ENCODE measurements around the gene RPL29. TPM values are rescaled to one million over a fixed set of nuclear protein-coding genes. Genes with fewer than 3 reads are reported as not detected.

RPL29 gene
- total and polyA plus RNA-seq, 2 donors (not counting 3 experiments of a cell fraction or from before 2014, with no cell fraction given) = 1,236 to 2,177 TPM

- DNase-seq (ENCODE audit: low read depth, low spot score) = no peak
- CTCF ChIA-PET = interaction anchor here (1.6 kb wide), 1 partner anchor 28 kb away, joined by 9 read pairs; the partner anchor contains the start of genes PARP3 and RRP9
- no peak overlapping the region for H3K27ac ChIP-seq (ENCODE audit: insufficient read depth, low read depth, low read length)
- no peak for FAIRE-seq
- H3K36me3 ChIP-seq (ENCODE audit: control insufficient read depth in 2 of 2, extremely low read depth in 1 of 2, insufficient read depth in 2 of 2, low read length in 2 of 2) = no peaks in the 10 kb centered on the region
- H4K20me1 ChIP-seq (replicated peaks; ENCODE audit: control insufficient read depth, extremely low read depth, insufficient read depth, low read length) = no peaks in the 10 kb centered on the region
- H3K4me3 ChIP-seq (replicated peaks in 1 of 3; ENCODE audit: insufficient read depth in 1 of 3, low read depth in 1 of 3, low read length in 3 of 3) = no peak overlapping the region
- no peaks in the 10 kb centered on the region for H3K9me3 ChIP-seq (replicated peaks; ENCODE audit: control insufficient read depth, insufficient read depth, low read length)
- H3K9me1 ChIP-seq (replicated peaks; ENCODE audit: control insufficient read depth, extremely low read depth, insufficient read depth, low read length) = no peaks in the 10 kb centered on the region
- H2AFZ ChIP-seq (ENCODE audit: low read depth, low read length) = no peak overlapping the region
- dilution Hi-C loops (cut with MboI; ENCODE audit: extremely low pct_ligation_motif_present, low sequenced_read_pairs) = no loop called here
- no peaks in the 10 kb centered on the region for H3K79me2 ChIP-seq (ENCODE audit: control insufficient read depth, insufficient read depth, low read length)
- intact Hi-C loops (cut with micrococcal nuclease) = no loop called here
- TF ChIP-seq FOS (IDR thresholded peaks at IDR 0.05; ENCODE audit: borderline replicate concordance, insufficient read depth, low read length) (no peak), GATA2 (IDR thresholded peaks at IDR 0.05; ENCODE audit: insufficient read depth, insufficient read length, low read depth, low read length) (no peak), EZH2 (IDR thresholded peaks at IDR 0.05; ENCODE audit: borderline replicate concordance, low read depth, low read length, severe bottlenecking) (no peak), CTCF (IDR thresholded peaks at IDR 0.05; ENCODE audit: extremely low read depth in 1 of 2, insufficient read depth in 1 of 2, low read depth in 1 of 2, low read length in 2 of 2) (no peak), MAX (IDR thresholded peaks at IDR 0.05; ENCODE audit: insufficient read depth, insufficient read length) (no peak), MYC (IDR thresholded peaks at IDR 0.05; ENCODE audit: low read depth, low read length) (no peak), JUN (IDR thresholded peaks at IDR 0.05; ENCODE audit: borderline replicate concordance, insufficient read depth, insufficient read length, low read depth) (no peak), POLR2A (IDR thresholded peaks at IDR 0.05; ENCODE audit: low read depth, low read length) (no peak)
- H3K27me3 ChIP-seq (ENCODE audit: control insufficient read depth in 2 of 2, insufficient read depth in 2 of 2, low read length in 2 of 2) = no peaks in the 10 kb centered on the region
- H3K9ac ChIP-seq (replicated peaks; ENCODE audit: extremely low read depth, insufficient read depth, low read length) = no peak overlapping the region
- no TSS peak for BruUV-seq (replicated peaks)
- POLR2A ChIA-PET = no interaction called here
- H3K4me1 ChIP-seq (ENCODE audit: control insufficient read depth, extremely low read depth, insufficient read depth, low read length) = peaks cover 24% of the 10 kb centered on the region
- H3K4me2 ChIP-seq (ENCODE audit: insufficient read depth, low read length) = no peak overlapping the region
Measured at GRCh38 chr3:51970606-51971300, 24.9 kb downstream of the RPL29 start.

Data from endothelial cell of umbilical vein (primary cell).